ENCODE measurements around the gene GALNT15. TPM values are rescaled to one million over a fixed set of nuclear protein-coding genes. Genes with fewer than 3 reads are reported as not detected.

The GALNT15 gene
- total and polyA plus RNA-seq, 11 donors: 0.96 to 81.1 (median 5.5) TPM

- Histone ChIP-seq H3K36me3 (no peaks in the 10 kb centered on the region), H3K9me3 (no peaks in the 10 kb centered on the region), H3K4me3 (no peak overlapping the region), H3K4me1 (peaks cover 0 to 24% (median 5%) of the 10 kb centered on the region in 12 donors), H3K27ac (no peak overlapping the region), H3K27me3 (no peaks in the 10 kb centered on the region)
- 78 to 89% (median 81%) methylated on average over 3 of the region's 3 CpGs for WGBS, 4 donors
- no peak for DNase-seq
- ATAC-seq: no peak
- TF ChIP-seq CTCF (IDR thresholded peaks at IDR 0.05) (no peak), POLR2A (IDR thresholded peaks at IDR 0.05) (no peak)
- intact Hi-C loops (cut with DNase I): loop anchor here in 9 of 10 donors (2.0 to 10.0 kb wide), 8 partner anchors 73 to 625 kb away; no protein-coding TSS in a partner anchor
These were observed 75.4 kb downstream of the GALNT15 start for GRCh38 chr3:16249886-16250285.

GRCh38 chr3:16251316-16252085 is 77.0 kb downstream of the GALNT15 start:
- ATAC-seq (no peak), DNase-seq (no peak)
- H3K27ac ChIP-seq: no peak overlapping the region
- no peaks in the 10 kb centered on the region for H3K9me3 ChIP-seq
- H3K36me3 ChIP-seq: peaks cover 0 to 3% (median 0%) of the 10 kb centered on the region in 9 donors
- H3K4me3 ChIP-seq: no peak overlapping the region
- intact Hi-C loops (cut with DNase I): no loop called here
- no peaks in the 10 kb centered on the region for H3K27me3 ChIP-seq
- TF ChIP-seq POLR2A (IDR thresholded peaks at IDR 0.05) (no peak), CTCF (IDR thresholded peaks at IDR 0.05) (no peak)
- WGBS, 4 donors: 69 to 74% (median 73%) methylated on average over 9 of the region's 9 CpGs
- H3K4me1 ChIP-seq: peaks cover 0 to 12% (median 1%) of the 10 kb centered on the region in 12 donors

- H3K4me1 ChIP-seq: peaks cover 0 to 11% (median under 1%) of the 10 kb centered on the region in 12 donors
- 65 to 76% (median 68%) methylated on average over 7 of the region's 7 CpGs for WGBS, 4 donors
- peaks cover 0 to 9% (median 0%) of the 10 kb centered on the region in 9 donors for H3K36me3 ChIP-seq
- no peak overlapping the region for H3K27ac ChIP-seq
- no peak for ATAC-seq
- no peak overlapping the region for H3K4me3 ChIP-seq
- DNase-seq: no peak
- TF ChIP-seq POLR2A (IDR thresholded peaks at IDR 0.05): no peak
- no peak for TF ChIP-seq CTCF (IDR thresholded peaks at IDR 0.05)
- no peaks in the 10 kb centered on the region for H3K9me3 ChIP-seq
- no peaks in the 10 kb centered on the region for H3K27me3 ChIP-seq
- intact Hi-C loops (cut with DNase I): no loop called here
These were observed 77.9 kb downstream of the GALNT15 start for GRCh38 chr3:16252243-16252978.

- Histone ChIP-seq H3K27ac (peak overlapping the region in 4 of 12 donors; percentile 21 to 55 (median 30)), H3K27me3 (no peaks in the 10 kb centered on the region), H3K9me3 (no peaks in the 10 kb centered on the region), H3K36me3 (peaks cover 0 to 9% (median 0%) of the 10 kb centered on the region in 9 donors), H3K4me1 (peaks cover 0 to 12% (median 1%) of the 10 kb centered on the region in 12 donors), H3K4me3 (no peak overlapping the region)
- TF ChIP-seq CTCF (IDR thresholded peaks at IDR 0.05) (no peak), POLR2A (IDR thresholded peaks at IDR 0.05) (no peak)
- no peak for DNase-seq
- WGBS, 4 donors: 84 to 85% (median 84%) methylated on average over 2 of the region's 2 CpGs
- ATAC-seq: no peak
- intact Hi-C loops (cut with DNase I): no loop called here
These were observed 78.5 kb downstream of the GALNT15 start for GRCh38 chr3:16252988-16253387.

All from heart left ventricle (tissue), 16 donors.